Stomach (tissue), 8 donors: Measurements from ENCODE around the gene CCN6. TPM values are rescaled to one million over a fixed set of nuclear protein-coding genes. Genes with fewer than 3 reads are reported as not detected.

Experiments
- polyA plus RNA-seq, 3 donors: library from polyadenylated mRNA; stranded (reverse); fragments of 200-250 nt; gene quantifications; one replicate each; pipeline ENCODE4 v1.2.3, GENCODE V29; 2013
- total RNA-seq, 5 donors: library from RNA; depleted of rRNA; stranded (reverse); fragments of >200 nt; gene quantifications; one replicate each; pipeline versions ENCODE4 v1.1.0 to v1.2.3, GENCODE V29; 2014 to 2016
- donor health status: healthy with polysubstance abuse.
- donor health status: Bipolar disorder and iron deficiency.
- donor health status: healthy.

CCN6 gene
- total and polyA plus RNA-seq, 8 donors: not detected

Other genes with a start within 250 kb of the CCN6 start
- 100 to 1,000 TPM in 2 of 5 donors, 10 to 100 TPM in 2, 1 to 10 TPM in 1; 8.4 to 146 (median 81.7) TPM for gene FYN, start 180.7 kb upstream of the CCN6 start, total RNA-seq
- gene FYN, start 180.7 kb upstream of the CCN6 start, polyA plus RNA-seq: 10 to 100 TPM; 15.8 to 22.7 (median 18.0) TPM
- gene TUBE1, start 33.4 kb downstream of the CCN6 start, total RNA-seq: 100 to 1,000 TPM in 1 of 5 donors, 10 to 100 TPM in 4; 10.7 to 104 (median 38.5) TPM
- 10 to 100 TPM in 1 of 3 donors, 1 to 10 TPM in 2; 9.3 to 13.9 (median 9.5) TPM for gene TUBE1, start 33.4 kb downstream of the CCN6 start, polyA plus RNA-seq
- 10 to 100 TPM in 2 of 5 donors, 1 to 10 TPM in 2, not detected in 1; 8.1 to 14.7 (median 11.5) TPM for gene FAM229B, start 33.5 kb downstream of the CCN6 start, total RNA-seq
- gene FAM229B, start 33.5 kb downstream of the CCN6 start, polyA plus RNA-seq: 10 to 100 TPM; 23.6 to 32.4 (median 24.7) TPM
- 100 to 1,000 TPM in 2 of 5 donors, 10 to 100 TPM in 3; 39.1 to 324 (median 56.1) TPM for gene LAMA4, start 200.5 kb downstream of the CCN6 start, total RNA-seq
- gene LAMA4, start 200.5 kb downstream of the CCN6 start, polyA plus RNA-seq: 10 to 100 TPM in 2 of 3 donors, 1 to 10 TPM in 1; 9.7 to 18.5 (median 14.0) TPM